Thyroid gland (tissue), 4 donors: ENCODE measurements around the gene GCNT1. TPM values are rescaled to one million over a fixed set of nuclear protein-coding genes. Genes with fewer than 3 reads are reported as not detected.

Experiments used
- DNase-seq, 2 donors: peaks; one replicate each; pipeline ENCODE4 v3.0.0-alpha.2; 2019
- H3K27ac ChIP-seq, 3 donors: fragments of 200-600 bp; sonication (generic); 1 replicate in 2 of 3; 2 replicates in 1 of 3; pipeline ENCODE4 v1.5.1; 2016 to 2019; ENCODE audit warnings: mild to moderate bottlenecking in 1 of 3, moderate library complexity in 1 of 3
- H3K27me3 ChIP-seq: fragments of 200-600 bp; sonication (generic); one replicate; pipeline ENCODE4 v1.5.1; 2019
- H3K36me3 ChIP-seq, 2 donors: fragments of 200-600 bp; sonication (generic); one replicate each; pipeline ENCODE4 v1.5.1; 2016 to 2019
- H3K4me1 ChIP-seq, 2 donors: fragments of 200-600 bp; sonication (generic); one replicate each; pipeline ENCODE4 v1.5.1; 2017 to 2019
- H3K4me3 ChIP-seq, 3 donors: fragments of 200-600 bp; sonication (generic); replicated peaks in 1 of 3; 1 replicate in 2 of 3; 2 replicates in 1 of 3; pipeline ENCODE4 v1.5.1; 2016; ENCODE audit warnings: mild to moderate bottlenecking in 1 of 3
- H3K9me3 ChIP-seq: fragments of 200-600 bp; sonication (generic); one replicate; pipeline ENCODE4 v1.5.1; 2017
- POLR2A ChIP-seq, 2 donors: fragments of 450-650 bp; IDR thresholded peaks; one replicate each; pipeline ENCODE4 v1.6.1; 2017; ENCODE audit warnings: antibody characterized with exemption in 2 of 2, mild to moderate bottlenecking in 2 of 2, moderate library complexity in 1 of 2
- WGBS, 2 donors: methylation state at CpG; one replicate each; pipeline ENCODE4 v1.1.5; 2017; 5-methylcytosine and 5-hydroxymethylcytosine counted together
- intact Hi-C: fragments of 100-400 bp; cut with DNase I; formaldehyde crosslinking; loops from one replicate; pipeline ENCODE4 v1.15.1; 2023
- total RNA-seq, 4 donors: library from RNA; depleted of rRNA; stranded (reverse); fragments of >200 nt; gene quantifications; one replicate each; pipeline ENCODE4 v1.2.3, GENCODE V29; 2016
- TF ChIP-seq, protein P1 (sequence below), 6 experiments: fragments of 200-600 bp in 3 of 6; fragments of 450-650 bp in 3 of 6; sonication (generic) in 3 of 6; IDR thresholded peaks; one replicate each; pipeline ENCODE4 v1.5.1; 2016 to 2019; ENCODE audit warnings: antibody characterized with exemption in 6 of 6, mild to moderate bottlenecking in 2 of 6, inconsistent platforms in 1 of 6, moderate library complexity in 1 of 6

GCNT1 gene
- total RNA-seq, 4 donors from 2014 or later: 15.4 to 340 (median 30.9) TPM

DNA sequence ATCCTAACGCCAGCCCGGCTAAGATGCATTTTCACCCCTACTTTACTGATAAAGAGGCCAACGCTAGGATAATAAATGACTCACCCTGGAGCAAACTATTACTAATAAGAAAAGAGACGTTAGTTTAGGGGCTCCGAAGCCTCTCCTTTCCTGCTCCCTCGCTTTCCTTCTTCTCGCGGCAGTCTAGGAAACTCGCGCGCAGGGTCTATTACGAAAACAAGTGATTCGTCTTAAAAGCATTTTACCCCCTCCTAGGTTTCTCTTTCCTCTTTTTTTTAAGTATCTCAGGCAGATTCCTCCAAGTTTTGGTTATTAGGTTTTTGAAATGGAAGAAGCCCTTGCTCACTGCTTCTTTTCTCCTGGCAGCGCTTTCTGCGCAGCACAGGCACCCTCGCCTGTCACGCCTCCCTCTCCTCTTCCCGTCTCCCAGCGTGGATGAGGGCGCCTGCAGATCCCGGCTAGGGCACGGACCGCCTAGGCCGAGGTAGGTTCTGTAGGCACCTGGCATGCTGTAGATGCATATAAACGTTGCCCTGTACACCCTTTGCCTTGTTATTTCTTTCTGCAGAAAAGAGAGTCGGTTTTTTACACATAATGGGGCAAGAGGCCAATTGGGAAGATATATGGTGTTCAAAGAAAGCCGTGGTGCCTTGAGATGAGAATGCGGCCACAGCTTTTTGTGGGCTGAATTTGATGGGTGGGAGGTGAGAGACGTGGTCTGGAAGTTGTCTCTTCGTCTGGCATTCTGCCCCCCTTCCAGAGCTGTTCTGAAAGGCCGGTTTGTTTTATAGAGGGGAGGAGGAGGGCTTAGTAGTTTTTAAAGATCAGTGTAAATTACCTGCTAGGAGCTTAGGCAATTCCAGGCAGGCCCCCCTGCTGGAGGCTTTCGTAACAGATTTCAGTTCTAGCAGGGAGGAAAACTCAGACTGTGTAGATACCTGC, 983 bp downstream of the GCNT1 start:
- intact Hi-C loops: loop anchor here (5.0 kb wide), 1 partner anchor 182 kb away; no protein-coding TSS in a partner anchor
- DNase-seq: peak; percentile 68
- no peaks in the 10 kb centered on the region for H3K9me3 ChIP-seq
- peak overlapping the region; percentile 39 to 83 (median 74) for H3K27ac ChIP-seq
- TF ChIP-seq POLR2A (IDR thresholded peaks at IDR 0.05): peak in 1 of 2 donors; percentile 51
- TF ChIP-seq, protein P1, sequence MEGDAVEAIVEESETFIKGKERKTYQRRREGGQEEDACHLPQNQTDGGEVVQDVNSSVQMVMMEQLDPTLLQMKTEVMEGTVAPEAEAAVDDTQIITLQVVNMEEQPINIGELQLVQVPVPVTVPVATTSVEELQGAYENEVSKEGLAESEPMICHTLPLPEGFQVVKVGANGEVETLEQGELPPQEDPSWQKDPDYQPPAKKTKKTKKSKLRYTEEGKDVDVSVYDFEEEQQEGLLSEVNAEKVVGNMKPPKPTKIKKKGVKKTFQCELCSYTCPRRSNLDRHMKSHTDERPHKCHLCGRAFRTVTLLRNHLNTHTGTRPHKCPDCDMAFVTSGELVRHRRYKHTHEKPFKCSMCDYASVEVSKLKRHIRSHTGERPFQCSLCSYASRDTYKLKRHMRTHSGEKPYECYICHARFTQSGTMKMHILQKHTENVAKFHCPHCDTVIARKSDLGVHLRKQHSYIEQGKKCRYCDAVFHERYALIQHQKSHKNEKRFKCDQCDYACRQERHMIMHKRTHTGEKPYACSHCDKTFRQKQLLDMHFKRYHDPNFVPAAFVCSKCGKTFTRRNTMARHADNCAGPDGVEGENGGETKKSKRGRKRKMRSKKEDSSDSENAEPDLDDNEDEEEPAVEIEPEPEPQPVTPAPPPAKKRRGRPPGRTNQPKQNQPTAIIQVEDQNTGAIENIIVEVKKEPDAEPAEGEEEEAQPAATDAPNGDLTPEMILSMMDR (IDR thresholded peaks at IDR 0.05): peak in 4 of 6 experiments; percentile 30 to 55 (median 40)
- peaks cover 13 to 27% of the 10 kb centered on the region in 2 donors for H3K4me1 ChIP-seq
- no peaks in the 10 kb centered on the region for H3K36me3 ChIP-seq
- no peaks in the 10 kb centered on the region for H3K27me3 ChIP-seq
- WGBS, 2 donors: 4 to 7% methylated on average over 32 of the region's 32 CpGs
- H3K4me3 ChIP-seq: peak overlapping the region; percentile 35 to 65 (median 55)

DNA sequence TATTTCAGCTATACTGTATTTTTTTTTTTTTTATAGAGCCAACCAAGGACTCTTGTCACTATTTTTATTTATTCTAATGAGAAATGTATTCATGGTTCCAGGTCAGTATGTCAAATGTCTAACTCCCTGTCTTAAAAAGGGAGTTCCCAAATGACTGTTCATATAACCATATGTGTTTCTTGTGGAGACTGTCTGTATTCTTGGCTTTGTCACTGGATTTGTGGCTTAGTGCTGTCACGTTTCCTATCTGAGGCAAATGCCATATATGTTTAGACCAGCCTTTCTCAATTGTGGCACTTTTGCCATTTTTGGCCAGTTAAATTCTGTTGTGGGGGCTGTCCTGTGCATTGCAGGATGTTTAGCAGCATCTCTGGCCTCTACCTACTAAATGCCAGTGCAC, 3.1 kb downstream of the GCNT1 start:
- Histone ChIP-seq H3K36me3 (no peaks in the 10 kb centered on the region), H3K4me3 (no peak overlapping the region), H3K9me3 (no peaks in the 10 kb centered on the region), H3K4me1 (peaks cover 13 to 39% of the 10 kb centered on the region in 2 donors), H3K27me3 (no peaks in the 10 kb centered on the region), H3K27ac (no peak overlapping the region)
- intact Hi-C loops: no loop called here
- no peak for DNase-seq
- 84 to 86% methylated on average over 1 of the region's 1 CpG for WGBS, 2 donors
- TF ChIP-seq, protein P1 (IDR thresholded peaks at IDR 0.05): no peak
- TF ChIP-seq POLR2A (IDR thresholded peaks at IDR 0.05): no peak

DNA sequence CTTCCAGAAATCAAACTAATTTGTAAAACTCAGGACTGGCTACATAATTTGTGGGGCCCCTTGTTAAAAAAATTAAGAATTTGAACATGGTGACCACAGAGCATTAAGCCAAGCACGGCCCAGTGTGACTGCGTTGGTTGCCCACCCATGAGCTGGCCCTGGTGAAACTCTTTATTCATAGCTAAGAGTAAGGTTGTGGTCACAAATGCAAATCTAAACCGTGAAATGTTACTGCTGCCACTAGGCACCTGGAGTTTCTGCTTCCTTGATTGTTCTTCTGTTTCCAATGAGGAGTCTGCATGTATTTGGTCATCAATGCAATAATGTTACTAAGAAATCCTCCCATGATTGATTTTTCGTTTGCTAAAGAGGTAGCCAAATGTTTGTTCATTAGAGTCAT, 4.2 kb downstream of the GCNT1 start:
- intact Hi-C loops: no loop called here
- H3K36me3 ChIP-seq: no peaks in the 10 kb centered on the region
- WGBS, 2 donors: 85 to 95% methylated on average over 4 of the region's 4 CpGs
- no peak overlapping the region for H3K4me3 ChIP-seq
- H3K27ac ChIP-seq: no peak overlapping the region
- H3K9me3 ChIP-seq: no peaks in the 10 kb centered on the region
- peaks cover 13 to 39% of the 10 kb centered on the region in 2 donors for H3K4me1 ChIP-seq
- TF ChIP-seq POLR2A (IDR thresholded peaks at IDR 0.05): no peak
- TF ChIP-seq, protein P1 (IDR thresholded peaks at IDR 0.05): no peak
- no peaks in the 10 kb centered on the region for H3K27me3 ChIP-seq
- DNase-seq: no peak

DNA sequence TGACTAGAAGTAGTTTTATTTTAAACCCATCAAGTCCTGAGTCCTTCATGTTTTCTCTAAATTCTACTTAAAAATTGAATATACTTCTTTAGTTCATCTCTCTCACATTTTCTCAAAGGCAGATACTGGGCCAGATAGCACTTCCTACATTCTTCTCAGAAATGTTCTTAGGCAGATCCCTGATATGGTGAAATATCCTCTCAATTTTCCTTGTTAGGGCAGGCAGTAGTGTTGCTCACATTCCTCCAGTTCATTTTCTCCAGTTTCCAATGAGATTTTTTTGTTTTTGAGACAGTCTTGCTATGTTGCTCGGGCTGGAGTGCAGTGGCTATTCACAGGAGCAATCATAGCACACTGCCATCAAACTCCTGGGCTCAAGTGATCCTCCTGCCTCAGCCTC, 5.7 kb downstream of the GCNT1 start:
- Histone ChIP-seq H3K27me3 (no peaks in the 10 kb centered on the region), H3K9me3 (no peaks in the 10 kb centered on the region), H3K27ac (peak overlapping the region in 1 of 3 donors; percentile 15), H3K4me1 (peaks cover 9 to 39% of the 10 kb centered on the region in 2 donors), H3K4me3 (no peak overlapping the region), H3K36me3 (no peaks in the 10 kb centered on the region)
- no peak for DNase-seq
- WGBS, 2 donors: 96 to 97% methylated on average over 1 of the region's 1 CpG
- intact Hi-C loops: no loop called here
- no peak for TF ChIP-seq POLR2A (IDR thresholded peaks at IDR 0.05)
- TF ChIP-seq, protein P1 (IDR thresholded peaks at IDR 0.05): no peak
